Stimulated activated CD4-positive, alpha-beta T cell treated with anti-CD3 and anti-CD28 coated beads, Interleukin-2, amount 100 ng/mL, for 24 hours (primary cell): Measurements from ENCODE around the gene KRTAP5-1.

ENCODE experiments used
- DNase-seq, 2 donors: peaks; one replicate each; pipeline ENCODE4 v3.0.0-alpha.2; 2020

Gene KRTAP5-1

DNA sequence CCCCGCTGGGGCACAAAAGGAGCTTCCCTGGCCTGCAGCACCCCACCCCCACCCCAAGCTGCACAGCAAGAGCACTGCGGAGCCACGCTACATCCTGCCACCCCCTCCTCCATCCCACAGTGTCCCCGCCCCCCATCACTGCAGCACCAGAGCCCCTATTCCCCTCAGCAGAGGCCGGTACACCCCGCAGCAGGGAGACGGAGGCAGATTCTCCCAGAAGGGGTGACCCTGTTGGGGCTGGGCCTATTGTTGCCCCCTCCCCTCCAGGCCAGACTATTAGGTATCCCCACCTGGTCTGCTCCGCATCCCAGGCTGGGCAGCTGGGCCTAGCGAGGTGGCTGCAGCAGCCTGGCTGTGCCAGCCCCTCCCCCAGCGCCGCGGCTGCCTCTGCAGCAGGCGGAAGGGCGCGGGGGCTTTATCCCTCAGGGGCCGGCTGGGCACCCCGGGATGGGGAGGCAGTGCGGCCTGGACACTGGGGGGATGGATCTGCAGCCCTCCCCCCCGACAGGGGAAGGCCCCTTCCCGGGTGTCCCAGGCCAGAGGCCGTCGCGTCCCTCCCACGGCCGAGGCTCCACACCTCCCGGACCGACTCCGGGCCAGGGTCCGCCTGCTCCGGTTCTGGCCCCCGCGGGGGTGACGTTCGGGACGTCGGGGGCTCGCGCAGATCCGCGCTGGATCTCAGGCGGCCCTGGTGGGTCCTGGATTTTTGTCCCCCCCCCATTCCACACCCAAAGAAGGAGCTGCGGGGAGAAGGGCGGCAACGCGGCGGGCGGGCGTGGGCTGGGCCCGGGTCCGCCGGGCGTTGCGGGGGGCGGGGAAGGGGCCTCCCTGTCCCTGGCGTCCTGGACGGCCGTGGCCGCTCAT, 14.0 kb downstream of the KRTAP5-1 start:
- no peak for DNase-seq

DNA sequence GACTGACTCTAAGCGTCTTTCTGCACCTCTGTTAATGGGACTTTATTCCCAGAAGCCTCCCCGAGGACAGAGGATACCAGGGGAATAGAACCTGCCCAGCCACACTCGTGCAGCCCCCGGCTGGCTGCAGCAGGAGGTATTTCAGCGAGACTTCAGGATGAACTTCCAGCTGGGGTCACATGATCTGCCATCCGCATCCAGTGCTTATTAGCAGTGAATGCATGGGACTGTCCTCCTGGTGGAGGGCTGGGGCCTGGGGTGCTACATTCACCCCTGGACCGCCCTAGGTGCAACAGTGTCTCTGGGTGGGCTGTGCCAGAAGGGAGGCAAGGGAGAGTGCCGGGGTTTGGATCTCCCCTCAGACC, 14.6 kb downstream of the KRTAP5-1 start:
- no peak for DNase-seq

DNA sequence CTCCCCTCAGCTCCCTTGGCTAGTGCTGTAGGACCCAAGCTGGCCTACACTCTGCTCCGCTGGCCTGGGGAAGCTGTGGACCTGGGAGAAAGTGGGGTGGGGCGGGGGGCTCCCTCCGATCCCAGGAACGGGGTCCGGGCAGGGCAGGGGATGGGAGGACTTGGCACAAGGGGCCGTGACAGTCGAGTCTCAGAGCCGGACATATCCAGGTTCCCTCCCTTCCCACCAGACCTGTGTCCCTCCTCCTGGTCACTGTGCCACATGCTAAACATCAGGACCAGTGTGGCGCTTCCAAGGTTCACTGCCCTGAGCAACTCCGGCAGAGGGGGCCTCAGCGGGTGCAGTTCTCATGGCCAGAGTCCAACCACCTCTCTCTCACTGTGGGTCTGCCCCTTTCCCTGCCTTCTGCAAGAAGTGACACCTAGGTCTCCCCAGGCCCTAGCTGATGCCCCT, 15.1 kb downstream of the KRTAP5-1 start:
- no peak for DNase-seq

DNA sequence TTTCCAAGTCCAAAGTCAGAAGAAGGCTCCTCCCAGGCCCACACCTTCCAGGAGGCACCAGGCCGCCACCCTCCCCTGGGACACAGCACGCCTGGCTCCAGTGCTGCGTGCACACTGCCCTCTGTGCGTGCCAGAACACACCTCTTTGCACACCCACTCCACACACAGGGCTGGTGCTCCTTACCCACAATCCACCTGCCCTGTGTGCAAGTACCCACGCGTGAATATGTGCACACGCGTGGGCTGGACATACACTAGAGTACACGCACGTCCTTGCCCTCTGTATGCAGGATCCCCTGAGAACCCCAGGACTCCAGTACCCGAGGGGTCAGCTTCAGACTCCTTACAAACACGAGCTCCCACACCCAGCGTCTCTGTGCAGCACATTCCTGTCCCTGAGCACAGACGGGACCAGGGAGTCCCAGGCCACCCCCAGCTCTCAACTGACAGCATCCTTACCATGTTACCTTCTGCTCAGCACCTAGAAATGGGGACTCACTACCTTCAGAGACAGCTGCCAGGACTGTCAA, 15.8 kb downstream of the KRTAP5-1 start:
- no peak for DNase-seq

DNA sequence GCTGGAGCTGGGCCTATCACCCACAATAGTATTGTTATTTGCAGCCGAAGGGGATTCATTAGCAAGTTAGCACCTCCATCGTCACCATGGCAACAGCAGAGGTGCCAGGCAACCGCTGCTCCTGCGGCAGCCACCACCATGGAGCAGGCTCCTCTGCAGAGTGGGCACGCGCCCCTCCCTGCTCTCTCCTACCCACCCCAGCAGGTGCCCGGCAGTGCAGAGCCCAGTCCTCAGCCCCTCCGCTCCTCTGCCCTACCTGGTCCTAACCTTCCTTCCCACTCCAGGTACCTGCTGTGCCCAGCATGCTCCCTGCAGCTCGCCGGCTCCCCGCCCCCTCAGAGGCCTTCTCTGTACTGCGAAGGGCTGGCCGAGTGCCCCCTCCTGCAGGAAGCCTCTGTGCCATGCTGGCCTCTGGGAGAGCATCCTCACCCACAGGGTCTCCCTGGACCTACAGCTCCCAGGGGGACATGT, 16.6 kb downstream of the KRTAP5-1 start:
- DNase-seq, result no peak

DNA sequence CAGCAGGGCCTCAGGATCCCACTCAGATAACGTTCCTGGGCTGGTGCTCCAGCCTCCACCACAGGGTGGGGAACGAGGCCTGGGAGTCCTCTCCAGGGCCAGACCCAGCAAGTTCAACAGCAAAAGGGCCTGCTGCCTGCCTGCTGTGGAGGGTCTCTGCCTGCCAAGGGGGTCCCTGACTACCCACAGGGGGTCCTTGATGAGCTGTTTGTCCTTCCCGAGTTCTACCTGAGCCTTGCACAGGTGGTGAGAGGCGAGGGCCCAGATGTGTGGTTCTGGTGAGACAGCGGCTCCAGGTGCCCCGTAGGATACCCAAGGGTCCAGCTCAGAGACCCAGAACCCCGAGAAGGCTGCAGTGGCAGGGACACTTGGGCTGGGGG, 17.4 kb downstream of the KRTAP5-1 start:
- DNase-seq, result no peak

DNA sequence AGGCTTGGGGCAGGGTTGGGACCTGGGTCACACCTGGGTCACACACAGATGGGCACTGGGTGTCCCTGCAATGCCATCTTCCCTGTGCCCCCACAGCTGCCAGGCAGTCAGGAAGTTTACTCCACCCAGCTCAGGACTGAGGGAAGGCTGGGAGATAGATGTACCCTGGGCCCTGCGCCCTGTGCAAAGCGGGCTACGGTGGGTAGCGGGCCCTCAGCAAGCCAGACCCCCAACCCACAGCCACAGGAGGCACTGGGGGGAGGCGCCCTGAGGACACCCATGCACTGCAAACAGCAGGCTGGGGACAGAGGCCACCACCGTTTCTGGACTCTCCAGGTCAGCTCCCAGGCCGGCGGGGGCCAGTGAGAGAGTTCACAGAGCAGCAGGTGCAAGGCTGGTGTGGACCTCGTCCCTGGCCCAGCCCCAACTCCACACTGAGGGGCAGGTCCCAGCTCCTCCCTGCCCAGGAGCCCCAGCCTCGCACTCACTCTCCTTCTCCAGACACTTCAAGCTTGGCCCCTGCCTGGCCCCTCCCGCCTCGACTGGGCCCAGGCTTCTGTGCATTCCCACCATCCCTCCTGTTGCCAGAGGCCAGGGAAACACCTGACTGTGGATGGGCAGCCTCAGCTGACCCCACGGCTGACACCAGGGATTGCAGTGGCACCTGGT, 17.9 kb downstream of the KRTAP5-1 start:
- DNase-seq, result no peak

DNA sequence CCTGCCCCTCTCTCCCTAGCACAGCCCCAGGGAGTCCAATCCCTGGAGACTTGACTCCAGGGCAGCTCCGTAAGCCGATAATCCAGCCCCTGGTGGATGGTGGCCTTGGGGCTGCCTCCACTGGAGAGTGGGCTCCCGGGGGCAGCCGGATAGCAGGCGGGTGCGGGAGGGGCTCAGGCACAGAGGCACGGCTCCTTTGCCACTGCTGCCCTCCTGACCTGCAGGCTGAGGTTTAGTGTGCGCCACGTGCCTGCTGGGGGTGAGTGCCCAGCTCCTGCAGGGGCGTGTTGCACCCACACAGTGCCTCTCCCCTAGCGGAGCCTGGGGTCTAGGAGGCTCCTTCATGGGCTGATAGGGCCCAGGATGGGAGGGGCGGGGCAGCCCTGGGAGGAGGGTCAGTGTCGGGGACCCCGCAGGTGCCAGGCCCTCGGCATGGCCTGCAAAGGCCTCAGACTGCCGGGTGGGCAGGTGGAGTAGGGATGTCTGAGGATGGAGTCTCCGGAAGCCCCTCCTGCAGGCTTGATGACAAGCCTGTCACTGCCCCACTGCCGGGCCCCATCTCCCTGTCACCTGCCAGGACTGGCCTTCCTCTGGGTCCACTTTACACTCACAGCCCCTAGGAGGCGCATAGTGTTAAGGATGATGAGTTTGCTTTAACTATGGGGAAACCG, 18.6 kb downstream of the KRTAP5-1 start:
- no peak for DNase-seq

DNA sequence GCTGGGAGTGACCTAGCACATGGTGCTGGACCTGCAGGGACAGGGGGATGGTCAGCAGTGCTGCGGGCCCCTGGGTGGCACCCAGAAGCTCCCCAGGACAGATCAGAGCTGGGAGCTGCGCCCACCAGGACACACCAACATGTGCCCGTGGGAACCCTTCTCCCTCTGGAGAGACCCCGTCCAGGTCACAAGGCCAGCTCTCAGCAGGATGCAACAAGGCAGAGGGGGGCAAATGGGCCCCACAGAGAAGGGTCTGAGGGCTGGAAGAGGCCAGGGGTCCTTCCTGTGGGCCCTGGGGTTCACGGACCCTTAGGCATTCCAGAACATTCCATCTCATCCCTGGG, 19.2 kb downstream of the KRTAP5-1 start:
- no peak for DNase-seq

DNA sequence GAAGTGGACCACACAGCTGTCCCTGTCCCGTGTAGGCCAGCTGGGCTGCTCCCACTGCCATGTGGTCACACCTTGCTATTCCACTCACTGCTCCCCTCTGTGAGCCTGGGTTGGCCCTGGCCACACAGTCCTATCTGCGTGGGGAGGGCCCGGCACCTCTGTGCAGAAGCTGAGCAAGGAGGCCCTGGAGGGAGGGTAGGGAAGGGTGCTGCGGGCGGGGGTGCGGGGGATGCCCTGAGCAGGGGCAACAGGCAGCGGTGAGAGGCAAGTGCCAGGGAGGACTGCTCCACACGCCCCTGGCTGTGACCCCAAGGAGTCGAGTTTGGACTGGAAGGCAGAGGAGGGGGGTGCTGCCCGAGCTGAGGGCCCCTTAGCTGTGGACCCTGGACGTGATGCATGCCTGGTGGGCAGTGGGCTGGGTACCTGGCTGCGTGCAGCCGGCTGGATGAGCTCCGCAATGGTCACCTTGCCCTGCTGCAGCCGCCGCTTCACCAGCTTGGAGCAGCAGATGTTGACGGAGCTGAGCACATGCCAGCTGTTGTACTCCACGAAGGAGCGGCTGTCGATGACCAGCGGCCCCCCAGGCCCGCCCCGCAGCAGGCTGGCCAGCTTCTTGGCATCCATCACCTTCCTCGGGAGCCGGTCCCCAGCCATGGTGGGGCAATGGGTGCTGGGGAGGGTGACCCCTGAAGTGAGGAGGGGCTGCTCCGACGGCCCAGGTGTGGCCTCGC, 19.7 kb downstream of the KRTAP5-1 start:
- DNase-seq, result no peak

DNA sequence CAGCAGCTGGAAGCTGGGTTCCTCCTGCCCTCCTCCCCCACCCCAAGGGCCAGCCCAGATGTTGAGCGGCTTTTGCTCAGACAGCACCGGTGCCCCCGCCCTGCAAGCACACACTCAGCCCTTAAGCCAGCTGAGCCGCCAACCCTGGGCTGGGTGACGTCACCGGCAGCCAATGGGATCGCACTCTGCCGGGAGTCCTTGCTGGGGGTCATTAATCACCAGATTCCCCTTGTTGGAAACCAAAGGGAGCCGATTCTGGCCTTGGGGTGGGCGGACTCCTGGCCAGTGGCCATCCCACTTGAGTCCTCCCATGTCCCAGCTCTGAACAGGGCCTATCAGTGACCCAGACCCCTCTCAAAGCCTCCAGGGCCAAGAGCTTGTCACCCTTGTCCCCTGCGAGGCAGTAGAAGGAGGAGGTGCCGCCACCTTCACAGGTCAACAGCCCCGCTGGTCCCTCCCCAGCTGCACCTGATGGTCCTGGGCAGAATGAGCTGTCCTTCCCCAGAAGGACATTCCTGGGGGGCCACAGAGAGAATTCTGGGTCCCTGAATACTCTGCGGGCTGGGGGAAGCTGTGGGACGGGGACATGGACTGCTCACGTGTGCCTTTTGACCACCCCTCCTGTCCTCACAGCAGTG, 20.4 kb downstream of the KRTAP5-1 start:
- DNase-seq, result no peak

DNA sequence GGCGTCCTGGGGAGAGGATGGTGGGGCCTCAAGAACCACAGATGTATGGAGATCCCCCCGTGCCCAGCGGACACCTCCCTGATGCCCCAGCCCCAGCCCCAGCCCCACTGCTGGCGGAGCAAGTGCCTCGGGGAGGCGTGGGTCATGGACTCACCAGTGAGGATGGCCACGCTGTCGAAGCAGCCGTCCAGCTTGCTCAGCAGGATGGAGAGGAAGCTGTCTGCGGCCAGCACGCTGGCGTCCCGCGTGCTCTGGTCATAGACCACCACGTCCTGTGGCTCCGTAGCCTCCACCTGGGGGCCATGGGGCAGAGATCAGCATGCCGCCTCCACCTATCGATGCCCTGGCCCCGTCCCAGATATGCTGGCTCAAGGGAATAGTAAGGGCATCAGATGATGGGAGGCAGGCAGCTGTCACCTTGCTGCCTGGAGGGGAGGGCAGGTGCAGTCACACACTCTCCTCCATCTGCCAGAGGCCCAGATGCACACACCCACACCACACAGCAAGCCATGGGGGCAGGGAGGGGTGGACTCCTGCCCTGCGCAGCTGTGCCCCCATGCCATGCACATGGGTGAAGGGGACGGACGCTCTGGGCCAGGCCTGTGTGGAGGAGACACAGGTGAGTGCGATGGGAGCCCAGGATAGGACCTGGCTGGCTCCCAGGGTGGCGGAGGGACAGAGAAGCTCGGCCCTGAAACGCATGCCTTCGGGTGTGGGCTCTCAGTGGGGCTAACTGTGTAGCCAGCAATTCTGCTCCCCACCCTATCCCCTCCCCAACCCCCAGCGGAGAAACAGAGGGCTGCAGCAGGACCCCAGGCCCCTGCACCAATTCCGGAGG, 21.2 kb downstream of the KRTAP5-1 start:
- DNase-seq, result no peak

DNA sequence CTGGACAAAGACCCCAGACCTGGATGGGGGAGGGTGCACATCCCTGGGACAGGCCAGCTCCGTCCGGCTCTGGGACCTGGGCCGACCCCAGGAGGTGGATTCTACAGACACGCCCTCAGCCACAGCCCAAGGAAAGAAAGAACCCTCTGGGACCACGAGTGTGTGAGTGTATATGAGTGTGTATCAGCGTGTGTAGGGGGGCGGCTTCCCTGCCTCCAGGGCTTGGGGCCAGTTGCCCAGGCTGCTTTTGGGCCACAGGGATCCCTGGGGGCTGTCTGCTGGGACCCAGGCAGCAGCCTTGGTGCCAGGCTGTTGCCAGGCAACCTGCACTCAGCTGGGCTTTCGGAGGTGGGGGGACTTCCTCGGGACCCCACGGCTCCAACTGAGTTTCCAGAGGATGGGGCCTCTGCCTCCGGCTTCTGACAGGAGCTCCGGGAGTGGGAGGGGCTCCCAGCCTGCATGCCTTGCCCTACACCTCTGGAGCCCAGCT, 21.9 kb downstream of the KRTAP5-1 start:
- no peak for DNase-seq

DNA sequence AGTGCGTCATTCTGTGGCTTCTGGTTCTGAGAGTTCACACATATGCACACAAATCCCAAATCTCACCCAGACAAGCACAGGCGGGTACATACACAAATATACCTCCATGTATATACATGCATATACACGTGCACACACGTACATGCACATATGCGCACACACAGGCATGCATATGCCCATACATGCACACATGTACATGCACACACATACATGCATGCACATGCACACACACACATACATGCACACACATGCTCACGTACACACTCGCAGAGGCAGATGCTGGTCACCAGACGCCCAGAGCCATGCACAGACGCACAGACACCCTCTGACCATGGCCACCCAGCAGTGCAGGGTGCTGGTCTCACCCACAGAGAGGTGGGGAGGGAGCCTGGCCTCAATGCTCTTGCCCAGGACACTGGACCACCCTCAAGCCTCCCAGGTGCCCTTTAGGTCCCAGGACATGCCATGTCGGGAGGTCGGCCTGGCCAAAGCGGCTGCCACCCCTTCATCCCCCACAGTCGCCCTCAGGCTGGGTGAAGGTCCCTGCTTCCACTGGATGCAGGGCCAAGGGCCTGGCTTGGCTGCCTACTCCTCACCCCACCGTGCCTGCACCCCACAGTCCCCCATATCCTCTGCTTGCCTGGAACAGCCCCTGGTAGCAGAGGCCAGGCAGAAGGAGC, 22.5 kb downstream of the KRTAP5-1 start:
- no peak for DNase-seq

DNA sequence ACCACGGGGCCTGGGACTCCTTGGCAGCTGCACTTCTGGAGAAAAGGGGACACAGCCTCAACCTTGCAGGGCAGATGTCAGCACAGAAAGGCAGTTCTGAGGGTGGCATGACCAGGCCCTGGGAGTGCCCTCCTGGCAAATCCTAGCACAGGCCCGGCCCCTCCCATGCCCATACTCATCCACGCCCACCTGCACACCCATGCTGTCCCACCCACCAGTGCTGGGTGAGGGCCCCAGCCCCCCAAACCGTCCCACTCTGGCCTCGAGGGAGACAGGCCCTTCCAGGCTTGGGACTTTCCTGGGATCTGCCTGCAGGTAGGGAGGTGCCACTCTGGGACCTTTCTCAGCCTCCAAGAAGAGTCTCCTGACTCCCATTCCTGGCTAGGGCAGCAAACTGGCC, 23.1 kb downstream of the KRTAP5-1 start:
- DNase-seq, result no peak

DNA sequence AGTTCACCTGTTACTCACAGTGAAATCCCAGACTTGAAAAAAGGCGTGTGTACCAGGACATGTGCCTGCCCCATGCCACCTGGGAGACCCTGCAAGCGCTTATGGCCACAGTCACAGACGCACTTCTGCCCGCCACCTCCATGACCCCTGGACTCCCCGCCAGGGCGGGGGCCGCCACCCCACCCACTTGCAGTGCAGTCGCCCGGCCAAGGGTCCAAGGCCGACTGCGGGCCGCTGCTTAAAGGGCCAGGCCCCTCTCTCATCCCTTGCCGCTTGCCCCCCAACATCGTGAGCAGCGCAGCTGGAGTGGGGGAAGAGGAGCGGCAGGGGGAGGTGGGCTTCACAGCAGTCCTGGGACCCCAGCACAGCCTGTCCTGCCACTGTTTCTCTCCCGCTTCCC, 23.8 kb downstream of the KRTAP5-1 start:
- DNase-seq, result no peak

DNA sequence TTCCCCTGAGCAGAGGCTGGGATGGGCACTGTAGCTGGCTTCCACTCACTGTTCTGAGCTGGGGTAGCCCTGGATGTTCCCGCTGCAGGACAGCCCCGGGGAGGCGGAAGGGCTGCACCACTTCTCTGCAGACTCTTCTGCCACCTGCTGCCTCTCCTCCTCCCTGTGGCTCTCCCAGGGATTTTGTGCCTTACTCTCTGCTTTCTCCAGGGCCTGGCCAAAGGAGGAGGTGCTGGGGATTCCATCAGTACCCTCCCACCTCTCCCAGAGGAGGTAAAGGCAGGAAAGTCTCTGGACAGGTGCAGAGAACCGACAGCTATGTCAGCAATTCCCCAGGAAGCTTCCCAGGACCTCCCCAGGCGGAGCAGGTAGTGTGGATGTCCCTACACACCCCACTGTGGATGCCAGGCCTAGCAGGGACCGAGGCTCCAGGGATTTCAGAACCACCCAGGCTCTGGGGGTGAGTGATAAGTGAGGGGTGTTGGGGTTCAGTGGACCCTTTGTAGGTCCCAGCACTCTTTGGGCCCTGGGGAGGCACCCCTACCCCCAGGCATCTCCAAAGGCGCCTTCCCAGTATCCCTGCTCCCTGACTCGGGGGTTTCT, 24.3 kb downstream of the KRTAP5-1 start:
- no peak for DNase-seq

DNA sequence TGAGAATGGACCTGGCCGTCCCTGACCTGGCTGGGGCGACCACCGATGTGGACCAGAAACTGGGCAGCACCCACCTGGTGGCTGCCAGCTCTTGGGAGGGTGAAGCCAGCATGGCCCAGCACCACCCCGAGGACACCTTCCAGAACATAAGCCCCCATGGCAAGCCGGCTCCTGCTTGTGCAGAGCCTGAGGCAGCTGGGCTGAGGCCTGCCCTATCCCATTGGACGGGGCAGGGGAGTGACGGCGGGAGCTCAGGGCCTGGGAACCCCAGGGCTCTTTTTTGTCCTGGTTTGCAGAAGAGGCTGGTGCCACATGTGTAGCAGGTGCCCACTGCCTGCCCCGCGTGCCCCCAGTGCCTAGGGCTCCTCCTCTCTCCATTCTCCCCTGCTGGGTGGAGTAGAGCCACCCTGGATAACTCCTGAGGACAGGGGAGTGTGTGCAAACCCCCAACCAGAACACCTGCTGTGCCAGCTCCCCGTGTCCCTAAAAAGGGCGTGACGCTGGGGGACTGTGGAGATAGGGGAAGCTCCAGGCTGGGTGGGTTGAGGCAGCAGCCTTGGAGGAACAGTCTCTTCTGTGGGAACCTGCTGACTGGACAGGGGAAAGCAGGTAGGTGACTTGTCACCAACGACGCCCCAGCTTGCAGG, 25.0 kb downstream of the KRTAP5-1 start:
- no peak for DNase-seq

DNA sequence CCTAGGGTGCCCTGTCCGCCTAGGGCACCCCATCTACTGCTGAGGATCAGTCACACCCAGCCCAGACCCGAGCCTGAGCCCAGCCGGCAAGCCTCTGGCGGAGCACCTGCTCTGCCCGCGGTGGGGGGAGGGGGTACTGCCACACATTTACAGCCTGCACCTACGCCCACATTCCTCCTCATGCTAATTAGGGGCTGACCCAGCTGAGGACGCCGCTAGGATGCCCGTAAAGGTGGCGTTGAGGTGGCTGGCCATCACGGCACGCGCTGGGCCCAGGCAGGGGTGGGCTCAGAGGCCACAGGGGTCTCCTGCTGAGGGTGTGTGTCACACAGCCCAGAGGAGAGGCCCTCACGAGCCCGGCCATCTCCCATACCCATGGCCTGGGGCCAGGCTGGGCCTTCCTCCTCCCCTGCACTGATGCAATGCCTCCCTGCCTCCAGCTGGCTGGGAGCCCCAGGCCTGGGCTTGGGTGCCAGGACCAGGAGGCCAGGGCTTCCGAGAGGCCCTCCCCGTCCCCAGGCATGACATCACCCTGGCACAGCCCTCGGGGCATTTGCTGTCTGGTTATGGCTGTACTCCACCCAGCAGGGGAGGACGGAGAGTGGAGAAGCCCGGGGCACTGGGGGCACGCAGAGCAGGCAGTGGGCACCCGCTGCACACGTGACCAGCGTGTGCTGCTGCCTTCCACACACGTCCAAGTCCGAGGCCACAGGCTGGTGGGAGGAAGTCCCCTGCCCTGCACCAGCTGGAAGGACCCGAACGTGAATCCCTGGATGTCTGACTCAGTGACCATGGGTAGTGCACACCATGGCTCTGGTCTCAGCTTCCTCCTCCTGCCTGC, 25.8 kb downstream of the KRTAP5-1 start:
- no peak for DNase-seq
